ENCODE measurements around the gene AQP2. TPM values are rescaled to one million over a fixed set of nuclear protein-coding genes. Genes with fewer than 3 reads are reported as not detected.
A peak's percentile ranks its signal among the peaks of the same experiment; 100 is the strongest.

AQP2 gene
- total and polyA plus RNA-seq, 2 donors (not counting 1 experiment from before 2014, with no cell fraction given): not detected

DNA sequence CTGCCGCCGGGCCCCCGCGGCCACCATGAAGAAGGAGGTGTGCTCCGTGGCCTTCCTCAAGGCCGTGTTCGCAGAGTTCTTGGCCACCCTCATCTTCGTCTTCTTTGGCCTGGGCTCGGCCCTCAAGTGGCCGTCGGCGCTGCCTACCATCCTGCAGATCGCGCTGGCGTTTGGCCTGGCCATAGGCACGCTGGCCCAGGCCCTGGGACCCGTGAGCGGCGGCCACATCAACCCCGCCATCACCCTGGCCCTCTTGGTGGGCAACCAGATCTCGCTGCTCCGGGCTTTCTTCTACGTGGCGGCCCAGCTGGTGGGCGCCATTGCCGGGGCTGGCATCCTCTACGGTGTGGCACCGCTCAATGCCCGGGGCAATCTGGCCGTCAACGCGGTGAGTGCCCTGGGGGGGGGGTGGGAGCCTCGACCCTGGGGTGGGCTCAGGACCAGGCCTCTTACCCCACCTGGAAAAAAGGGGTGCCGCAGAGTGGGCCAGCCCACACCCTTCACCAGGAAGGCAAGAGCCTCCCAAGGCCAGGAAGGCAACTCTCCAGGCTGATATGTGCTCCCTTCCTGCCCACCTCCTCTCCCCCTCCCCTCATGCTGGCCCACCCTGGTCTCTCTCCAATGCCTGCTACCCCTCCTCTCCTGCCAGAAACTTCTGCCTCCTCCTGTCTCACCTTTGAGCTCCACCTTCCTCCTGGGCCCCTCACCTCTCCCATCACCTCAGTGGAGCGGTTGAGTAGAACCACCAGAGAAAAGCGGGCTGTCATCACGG, 11.6 kb downstream of the AQP2 start:
- no peak overlapping the region for H2AFZ ChIP-seq (ENCODE audit: insufficient read depth, low read depth, low read length, poor library complexity, severe bottlenecking)
- TF ChIP-seq, protein P1, sequence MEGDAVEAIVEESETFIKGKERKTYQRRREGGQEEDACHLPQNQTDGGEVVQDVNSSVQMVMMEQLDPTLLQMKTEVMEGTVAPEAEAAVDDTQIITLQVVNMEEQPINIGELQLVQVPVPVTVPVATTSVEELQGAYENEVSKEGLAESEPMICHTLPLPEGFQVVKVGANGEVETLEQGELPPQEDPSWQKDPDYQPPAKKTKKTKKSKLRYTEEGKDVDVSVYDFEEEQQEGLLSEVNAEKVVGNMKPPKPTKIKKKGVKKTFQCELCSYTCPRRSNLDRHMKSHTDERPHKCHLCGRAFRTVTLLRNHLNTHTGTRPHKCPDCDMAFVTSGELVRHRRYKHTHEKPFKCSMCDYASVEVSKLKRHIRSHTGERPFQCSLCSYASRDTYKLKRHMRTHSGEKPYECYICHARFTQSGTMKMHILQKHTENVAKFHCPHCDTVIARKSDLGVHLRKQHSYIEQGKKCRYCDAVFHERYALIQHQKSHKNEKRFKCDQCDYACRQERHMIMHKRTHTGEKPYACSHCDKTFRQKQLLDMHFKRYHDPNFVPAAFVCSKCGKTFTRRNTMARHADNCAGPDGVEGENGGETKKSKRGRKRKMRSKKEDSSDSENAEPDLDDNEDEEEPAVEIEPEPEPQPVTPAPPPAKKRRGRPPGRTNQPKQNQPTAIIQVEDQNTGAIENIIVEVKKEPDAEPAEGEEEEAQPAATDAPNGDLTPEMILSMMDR (IDR thresholded peaks at IDR 0.05): no peak
- TF ChIP-seq EZH2 (IDR thresholded peaks at IDR 0.05; ENCODE audit: borderline replicate concordance, insufficient read depth, low read depth, low read length, poor library complexity, severe bottlenecking): no peak
- Mint-ChIP-seq H3K27ac (no peak overlapping the region), H3K4me3 (peak overlapping the region; percentile 59), H3K9me3 (ENCODE audit: insufficient read depth) (no peaks in the 10 kb centered on the region), H3K27me3 (peaks cover 71% of the 10 kb centered on the region), H3K4me1 (peaks cover 13% of the 10 kb centered on the region)
- peaks cover 5 to 18% of the 10 kb centered on the region in 2 donors for H3K4me1 ChIP-seq (ENCODE audit: control insufficient read depth in 2 of 2, insufficient read depth in 2 of 2, low read length in 2 of 2)
- WGBS (ENCODE audit: insufficient coverage): 55% methylated on average over 32 of the region's 37 CpGs
- no peak overlapping the region for H3K4me3 ChIP-seq (ENCODE audit: control extremely low read depth in 1 of 5, extremely low read depth in 1 of 5, insufficient read depth in 1 of 5, low read depth in 2 of 5, low read length in 4 of 5)
- H3K9me3 ChIP-seq (ENCODE audit: control extremely low read depth in 1 of 3, control insufficient read depth in 2 of 3, insufficient read depth in 1 of 3, low read length in 2 of 3): peaks cover 0 to 2% (median 0%) of the 10 kb centered on the region in 3 donors
- H4K20me1 ChIP-seq (ENCODE audit: control insufficient read depth, insufficient read depth, low read length, poor library complexity, severe bottlenecking): no peaks in the 10 kb centered on the region
- no peak overlapping the region for H3K9ac ChIP-seq (ENCODE audit: low read length)
- ATAC-seq (ENCODE audit: low read depth) (no peak), DNase-seq (no peak)
- POLR2A ChIA-PET: no interaction called here
- H3K27ac ChIP-seq (ENCODE audit: low read length in 2 of 2): no peak overlapping the region
- intact Hi-C loops (cut with micrococcal nuclease): no loop called here
- H3K79me2 ChIP-seq (ENCODE audit: control insufficient read depth, insufficient read depth, low read length): no peaks in the 10 kb centered on the region
- H3K4me2 ChIP-seq (replicated peaks; ENCODE audit: low read depth, low read length, poor library complexity, severe bottlenecking): peak overlapping the region; percentile 15
- CTCF ChIA-PET: interaction anchor here (1.3 to 2.3 kb wide), 3 partner anchors 15 to 93 kb away, joined by 3 to 10 read pairs (median 5); no protein-coding TSS in a partner anchor
- H3K36me3 ChIP-seq (replicated peaks in 1 of 2; ENCODE audit: control extremely low read depth in 1 of 2, control insufficient read depth in 1 of 2, extremely low read depth in 1 of 2, insufficient read depth in 2 of 2, low read length in 1 of 2): no peaks in the 10 kb centered on the region
- H3K27me3 ChIP-seq (replicated peaks in 1 of 4; ENCODE audit: control extremely low read depth in 1 of 4, control insufficient read depth in 3 of 4, insufficient read depth in 4 of 4, low read length in 3 of 4): peaks cover 0 to 65% (median 20%) of the 10 kb centered on the region in 4 experiments
